Stimulated activated naive B cell treated with anti-CD40 and anti-IgM and Interleukin-4, amounts not matched to agents 10 μg/mL and 1 μg/mL and 100 μg/mL, for 72 hours (primary cell): ENCODE data around the gene TPRX1.
"Not testable (repeated sequence)": the region's sequence is repeated elsewhere in the genome, so short reads cannot be mapped to it uniquely, and the experiment has no call there.

Source experiments
- ATAC-seq, 2 donors: fragments of 150-1000 bp; cut with Tn5 transposase; replicated peaks; 2 replicates each; pipeline ENCODE4 v1.10.0; 2021; ENCODE audit warnings: moderate library complexity in 1 of 2
- DNase-seq: peaks from one replicate; pipeline ENCODE4 v3.0.0; 2021
- H3K27ac Mint-ChIP-seq: one replicate; pipeline ENCODE4 v1.8.0; 2022; ENCODE audit warnings: mild to moderate bottlenecking, mixed read lengths
- H3K27me3 Mint-ChIP-seq, 2 donors: one replicate each; pipeline ENCODE4 v1.8.0; 2022; ENCODE audit warnings: mixed read lengths in 2 of 2
- H3K36me3 Mint-ChIP-seq, 2 donors: one replicate each; pipeline ENCODE4 v1.8.0; 2022; ENCODE audit warnings: mixed read lengths in 2 of 2, mild to moderate bottlenecking in 1 of 2
- H3K4me1 Mint-ChIP-seq, 2 donors: one replicate each; pipeline ENCODE4 v1.8.0; 2022; ENCODE audit warnings: mixed read lengths in 2 of 2, mild to moderate bottlenecking in 1 of 2
- H3K4me3 Mint-ChIP-seq, 2 donors: one replicate each; pipeline ENCODE4 v1.8.0; 2022; ENCODE audit warnings: mild to moderate bottlenecking in 2 of 2, mixed read lengths in 2 of 2, moderate library complexity in 1 of 2
- H3K9me3 Mint-ChIP-seq, 2 donors: one replicate each; pipeline ENCODE4 v1.8.0; 2022; ENCODE audit warnings: mixed read lengths in 2 of 2, mild to moderate bottlenecking in 1 of 2

Gene TPRX1

DNA sequence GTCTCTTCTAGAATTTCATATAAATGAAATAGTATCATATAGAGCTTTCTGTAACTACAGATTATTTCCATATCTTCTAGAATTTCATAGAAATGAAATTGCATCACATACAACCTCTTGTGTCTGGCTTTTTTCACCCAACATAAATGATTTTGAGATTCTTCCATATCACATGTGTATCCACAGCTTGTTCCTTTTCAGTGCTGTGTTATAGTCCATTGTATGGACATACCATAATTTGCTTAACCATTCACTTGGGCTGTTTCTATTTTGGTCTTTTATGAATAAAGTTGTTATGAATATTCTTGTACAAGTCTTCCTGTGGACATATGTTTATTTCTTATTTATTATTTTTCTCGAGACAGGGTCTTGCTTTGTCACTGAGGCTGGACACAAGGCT, 11.7 kb downstream of the TPRX1 start:
- ATAC-seq = no peak
- H3K27me3 Mint-ChIP-seq = peaks cover 13 to 16% of the 10 kb centered on the region in 2 donors
- no peaks in the 10 kb centered on the region for H3K9me3 Mint-ChIP-seq
- H3K4me3 Mint-ChIP-seq = no peak overlapping the region
- H3K27ac Mint-ChIP-seq = no peak overlapping the region
- no peak for DNase-seq
- H3K36me3 Mint-ChIP-seq = no peaks in the 10 kb centered on the region
- H3K4me1 Mint-ChIP-seq = peaks cover 5 to 12% of the 10 kb centered on the region in 2 donors

DNA sequence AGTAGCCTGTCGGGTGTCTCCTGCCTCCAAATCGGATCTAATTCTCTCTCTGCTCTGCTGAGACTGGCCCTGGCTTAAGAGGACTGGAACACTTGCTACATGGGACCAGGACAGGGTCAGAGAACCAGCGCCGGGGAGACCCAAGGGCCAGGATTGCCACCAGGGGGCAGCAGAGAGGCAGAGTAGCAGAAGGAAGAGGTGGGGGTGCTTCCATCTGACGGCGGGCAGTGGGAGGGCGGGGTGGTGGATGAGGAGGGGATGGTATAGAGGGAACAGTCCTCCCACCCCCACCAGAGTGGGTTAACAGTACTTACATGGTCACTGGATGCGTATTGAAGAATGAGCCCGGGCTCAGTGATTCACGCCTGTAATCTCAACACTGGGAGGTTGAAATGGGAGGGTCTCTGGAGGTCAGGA, 13.9 kb downstream of the TPRX1 start:
- Mint-ChIP-seq H3K4me3 (no peak overlapping the region), H3K9me3 (no peaks in the 10 kb centered on the region), H3K27me3 (peaks cover 1 to 8% of the 10 kb centered on the region in 2 donors), H3K4me1 (peaks cover 5 to 12% of the 10 kb centered on the region in 2 donors), H3K27ac (no peak overlapping the region), H3K36me3 (peaks cover 0 to 3% of the 10 kb centered on the region in 2 donors)
- ATAC-seq (peak; percentile 82 to 86), DNase-seq (peak; percentile 60)

DNA sequence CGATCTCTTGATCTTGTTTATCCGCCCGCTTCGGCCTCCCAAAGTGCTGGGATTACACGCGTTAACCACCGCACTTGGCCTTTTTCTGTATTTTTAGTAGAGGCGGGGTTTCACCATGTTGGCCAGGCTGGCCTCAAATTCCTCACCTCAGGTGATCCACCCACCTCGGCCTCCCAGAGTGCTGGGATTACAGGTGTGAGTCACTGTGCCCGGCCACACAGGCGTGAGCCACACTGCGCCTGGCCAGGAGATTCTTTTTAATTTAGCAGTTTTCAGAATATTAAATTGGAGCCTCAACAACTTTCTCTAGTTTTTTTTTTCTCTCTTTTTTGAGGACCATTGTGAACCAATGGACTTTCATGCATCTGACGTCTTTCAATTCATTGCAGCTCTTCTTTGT, 14.5 kb downstream of the TPRX1 start:
- peak overlapping the region; percentile 37 for H3K27ac Mint-ChIP-seq
- ATAC-seq, H3K4me3 Mint-ChIP-seq, H3K27me3 Mint-ChIP-seq, H3K9me3 Mint-ChIP-seq, DNase-seq, H3K36me3 Mint-ChIP-seq: not testable (repeated sequence)
- peaks cover 5 to 12% of the 10 kb centered on the region in 2 donors for H3K4me1 Mint-ChIP-seq

DNA sequence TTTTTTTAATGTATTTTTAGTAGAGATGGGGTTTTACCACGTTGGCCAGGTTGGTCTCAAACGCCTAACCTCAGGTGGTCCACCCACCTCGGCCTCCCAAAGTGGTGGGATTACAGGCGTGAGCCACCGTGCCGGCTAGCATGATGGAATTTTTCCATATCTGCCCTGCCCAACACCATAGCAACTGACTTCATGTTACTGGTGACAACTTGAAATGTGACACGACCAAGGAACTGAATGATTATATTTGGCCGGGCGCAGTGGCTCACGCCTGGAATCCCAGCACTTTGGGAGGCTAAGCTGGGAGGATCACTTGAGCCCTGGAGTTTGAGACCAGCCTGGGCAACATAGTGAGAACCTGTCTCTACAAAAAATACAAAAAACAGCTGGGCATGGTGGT, 17.0 kb downstream of the TPRX1 start:
- not testable (repeated sequence) for H3K27me3 Mint-ChIP-seq, H3K4me3 Mint-ChIP-seq, H3K27ac Mint-ChIP-seq, H3K9me3 Mint-ChIP-seq, DNase-seq, ATAC-seq
- Mint-ChIP-seq H3K36me3 (peaks cover 13 to 21% of the 10 kb centered on the region in 2 donors), H3K4me1 (peaks cover 7 to 12% of the 10 kb centered on the region in 2 donors)

DNA sequence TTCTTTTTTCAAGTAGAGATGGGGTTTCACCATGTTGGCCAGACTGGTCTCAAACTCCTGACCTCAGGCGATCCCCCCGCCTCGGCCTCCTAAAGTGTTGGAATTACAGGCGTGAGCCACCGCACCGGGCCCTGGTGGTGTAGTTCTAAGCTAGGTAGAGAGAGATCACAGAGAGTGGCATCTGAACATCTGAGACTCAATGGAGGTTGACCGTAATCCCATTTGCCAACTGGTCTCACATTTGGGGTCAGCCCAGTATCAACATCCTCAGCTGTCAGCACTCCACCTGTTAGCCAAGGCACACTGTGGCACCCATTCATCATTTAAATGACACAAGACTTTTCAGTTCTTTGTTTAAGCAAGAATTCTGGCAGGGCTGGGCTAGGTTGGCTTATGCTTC, 17.8 kb downstream of the TPRX1 start:
- H3K9me3 Mint-ChIP-seq = no peaks in the 10 kb centered on the region
- peaks cover 9 to 16% of the 10 kb centered on the region in 2 donors for H3K4me1 Mint-ChIP-seq
- ATAC-seq (no peak), DNase-seq (no peak)
- peaks cover 0 to 7% of the 10 kb centered on the region in 2 donors for H3K27me3 Mint-ChIP-seq
- H3K27ac Mint-ChIP-seq = no peak overlapping the region
- H3K4me3 Mint-ChIP-seq = no peak overlapping the region
- H3K36me3 Mint-ChIP-seq = peaks cover 17 to 29% of the 10 kb centered on the region in 2 donors

DNA sequence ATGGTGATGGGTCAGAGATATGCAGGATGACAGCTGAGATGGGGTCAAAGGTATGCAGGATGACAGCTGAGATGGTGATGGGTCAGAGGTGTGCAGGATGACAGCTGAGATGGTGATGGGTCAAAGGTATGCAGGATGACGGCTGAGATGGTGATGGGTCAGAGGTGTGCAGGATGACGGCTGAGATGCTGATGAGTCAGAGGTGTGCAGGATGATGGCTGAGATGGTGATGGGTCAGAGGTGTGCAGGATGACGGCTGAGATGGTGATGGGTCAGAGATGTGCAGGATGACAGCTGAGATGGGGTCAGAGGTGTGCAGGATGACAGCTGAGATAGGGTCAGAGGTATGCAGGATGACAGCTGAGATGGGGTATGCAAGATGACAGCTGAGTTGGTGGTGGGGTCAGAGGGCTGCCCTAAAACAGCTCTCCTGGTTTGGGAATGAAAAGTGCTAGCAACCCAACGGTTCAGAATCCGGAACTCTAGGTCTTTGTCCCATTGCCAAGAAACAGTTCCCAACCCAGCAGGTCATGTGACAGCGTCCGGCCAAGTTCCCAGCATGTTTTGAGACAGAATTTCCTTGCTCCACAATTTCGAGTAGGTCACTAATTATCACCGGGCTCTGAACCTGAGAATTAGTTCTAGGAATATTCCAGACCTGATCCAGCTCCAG, 22.6 kb downstream of the TPRX1 start:
- H3K4me1 Mint-ChIP-seq = peaks cover 18 to 31% of the 10 kb centered on the region in 2 donors
- no peak for ATAC-seq
- H3K27me3 Mint-ChIP-seq = no peaks in the 10 kb centered on the region
- no peaks in the 10 kb centered on the region for H3K9me3 Mint-ChIP-seq
- no peak overlapping the region for H3K4me3 Mint-ChIP-seq
- no peak for DNase-seq
- H3K27ac Mint-ChIP-seq = no peak overlapping the region
- peaks cover 29 to 43% of the 10 kb centered on the region in 2 donors for H3K36me3 Mint-ChIP-seq

DNA sequence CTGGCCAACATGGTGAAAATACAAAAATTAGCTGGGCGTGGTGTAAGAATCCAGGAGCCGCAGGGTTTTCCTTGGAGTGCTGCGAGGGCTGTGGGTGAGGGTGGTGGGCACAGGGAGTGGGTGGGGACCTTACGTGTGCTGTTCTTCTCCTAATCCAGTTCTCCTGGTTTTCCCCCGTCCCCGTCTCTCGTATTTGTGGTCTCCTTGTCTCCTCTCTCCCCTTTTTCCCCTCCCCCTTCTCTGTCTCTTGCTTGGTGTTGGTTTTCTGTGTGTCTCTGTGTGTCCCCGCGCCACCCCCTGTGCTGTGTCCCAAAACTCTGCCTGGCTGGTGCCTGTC, 24.2 kb downstream of the TPRX1 start:
- DNase-seq (no peak), ATAC-seq (no peak)
- Mint-ChIP-seq H3K9me3 (no peaks in the 10 kb centered on the region), H3K36me3 (peaks cover 29 to 38% of the 10 kb centered on the region in 2 donors), H3K4me3 (peak overlapping the region; percentile 96 to 98), H3K4me1 (peaks cover 18 to 31% of the 10 kb centered on the region in 2 donors), H3K27ac (peak overlapping the region; percentile 99), H3K27me3 (no peaks in the 10 kb centered on the region)

DNA sequence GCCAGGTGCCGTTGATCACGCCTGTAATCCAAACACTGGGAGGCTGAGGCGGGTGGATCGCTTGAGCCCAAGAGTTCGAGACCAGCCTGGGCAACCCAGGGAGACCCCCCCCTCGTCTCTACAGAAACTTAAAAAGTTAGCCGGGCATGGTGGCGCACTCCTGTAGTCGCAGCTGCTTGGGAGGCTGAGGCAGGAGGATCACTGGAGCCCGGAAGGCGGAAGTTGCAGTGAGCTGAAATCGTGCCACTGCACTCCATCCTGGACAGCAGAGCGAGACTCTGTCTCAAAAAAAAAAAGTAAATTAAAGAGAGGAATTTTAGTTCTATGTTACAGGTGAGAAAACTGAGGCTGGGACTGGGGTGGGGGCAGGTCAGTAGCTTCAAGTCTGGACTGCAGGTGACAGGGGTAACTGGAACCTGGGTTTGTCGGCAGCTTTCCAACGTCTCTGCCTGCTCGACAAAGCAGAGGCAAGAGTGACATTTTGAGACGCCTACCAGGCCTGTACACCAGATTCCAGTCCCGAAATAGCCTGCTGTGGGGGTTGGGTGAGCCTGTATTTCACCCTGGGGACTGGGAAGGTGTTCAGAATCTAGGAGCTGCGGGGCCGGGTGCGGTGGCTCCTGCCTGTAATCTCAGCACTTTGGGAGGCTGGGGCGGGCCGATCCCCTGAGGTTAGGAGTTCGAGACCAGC, 24.7 kb downstream of the TPRX1 start:
- H3K4me3 Mint-ChIP-seq = peak overlapping the region; percentile 96 to 98
- ATAC-seq (no peak), DNase-seq (no peak)
- peak overlapping the region; percentile 99 for H3K27ac Mint-ChIP-seq
- H3K9me3 Mint-ChIP-seq = no peaks in the 10 kb centered on the region
- peaks cover 29 to 38% of the 10 kb centered on the region in 2 donors for H3K36me3 Mint-ChIP-seq
- peaks cover 18 to 31% of the 10 kb centered on the region in 2 donors for H3K4me1 Mint-ChIP-seq
- no peaks in the 10 kb centered on the region for H3K27me3 Mint-ChIP-seq

DNA sequence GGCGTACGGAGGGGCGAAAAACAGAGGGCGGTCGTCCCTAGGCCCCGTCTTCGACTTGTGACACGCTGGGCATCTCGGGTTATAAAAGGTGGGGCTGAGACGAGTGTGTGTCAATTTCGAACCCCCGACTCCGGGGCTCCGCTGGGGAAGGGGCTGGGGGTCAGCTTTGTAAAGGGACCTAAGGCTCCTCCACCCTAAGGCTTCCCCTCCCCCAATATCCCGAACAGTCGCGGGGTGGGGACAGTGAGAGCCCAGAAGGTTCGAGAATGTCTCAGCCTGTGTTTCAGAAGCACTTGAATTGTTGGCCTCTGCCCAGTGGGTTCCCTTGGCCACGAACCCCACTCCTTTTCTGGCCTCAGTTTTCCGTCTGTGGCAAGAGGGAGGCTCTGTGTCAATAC, 25.4 kb downstream of the TPRX1 start:
- Mint-ChIP-seq H3K4me3 (peak overlapping the region; percentile 96 to 98), H3K4me1 (peaks cover 16 to 31% of the 10 kb centered on the region in 2 donors), H3K27me3 (no peaks in the 10 kb centered on the region), H3K27ac (peak overlapping the region; percentile 99), H3K9me3 (no peaks in the 10 kb centered on the region), H3K36me3 (peaks cover 21 to 30% of the 10 kb centered on the region in 2 donors)
- ATAC-seq (peak; percentile 5 to 12), DNase-seq (no peak)

DNA sequence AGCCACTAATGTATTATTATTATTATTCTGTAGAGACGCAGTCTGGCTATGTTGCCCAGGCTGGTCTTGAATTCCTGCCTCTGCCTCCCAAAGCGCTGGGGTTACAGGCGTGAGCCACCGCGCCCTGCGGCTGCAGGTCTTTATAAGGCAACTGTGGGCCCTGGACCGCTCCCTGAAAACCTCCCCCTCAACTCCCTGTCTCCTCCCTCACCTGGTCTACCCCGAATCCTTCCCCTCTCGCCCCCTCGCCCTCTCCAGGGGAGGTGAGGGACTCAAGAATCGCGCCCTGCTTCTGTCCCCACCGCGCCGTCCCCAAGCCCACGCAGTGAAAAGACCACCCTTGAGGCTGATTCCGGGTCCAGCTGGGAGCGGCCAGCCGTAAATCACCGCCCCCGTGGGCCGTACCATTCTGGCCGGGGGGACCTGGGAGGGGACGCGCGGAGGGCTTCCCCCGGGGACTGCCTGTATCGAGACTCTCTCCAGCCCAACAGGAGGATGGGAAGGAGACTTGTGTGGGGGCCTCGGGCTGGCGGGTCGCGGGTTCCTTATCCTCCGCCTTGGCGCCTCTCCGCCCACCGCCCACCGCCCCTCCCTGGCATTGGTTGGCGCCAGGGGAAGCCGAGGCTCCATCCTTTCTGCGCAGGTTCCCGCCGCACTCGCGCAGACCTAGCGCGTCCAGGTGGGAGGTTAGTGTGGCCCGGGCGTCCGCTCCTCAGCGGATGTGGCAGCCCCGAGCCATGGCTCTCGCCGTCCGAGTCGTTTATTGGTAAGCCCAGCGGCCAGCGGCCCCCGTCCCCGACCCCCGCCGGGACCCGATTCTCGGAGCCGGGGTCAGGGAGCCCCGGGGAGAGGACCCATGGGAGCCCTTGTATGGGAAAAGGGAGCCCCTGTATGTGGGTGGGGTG, 26.1 kb downstream of the TPRX1 start, which contains the start of gene SELENOW:
Gene SELENOW (plus strand): TSS at position 655 of the 905 bp plus-strand sequence. CDS start 83 bp downstream, at position 738.
- H3K27ac Mint-ChIP-seq = peak within 1 kb of the TSS; percentile 99
- DNase-seq = peak; percentile 77
- peaks cover 21 to 27% of the 10 kb centered on the region in 2 donors for H3K36me3 Mint-ChIP-seq
- no peaks in the 10 kb centered on the region for H3K27me3 Mint-ChIP-seq
- peak within 1 kb of the TSS; percentile 96 to 98 for H3K4me3 Mint-ChIP-seq
- peaks cover 16 to 31% of the 10 kb centered on the region in 2 donors for H3K4me1 Mint-ChIP-seq
- ATAC-seq = peak; percentile 96 to 97
- no peaks in the 10 kb centered on the region for H3K9me3 Mint-ChIP-seq

DNA sequence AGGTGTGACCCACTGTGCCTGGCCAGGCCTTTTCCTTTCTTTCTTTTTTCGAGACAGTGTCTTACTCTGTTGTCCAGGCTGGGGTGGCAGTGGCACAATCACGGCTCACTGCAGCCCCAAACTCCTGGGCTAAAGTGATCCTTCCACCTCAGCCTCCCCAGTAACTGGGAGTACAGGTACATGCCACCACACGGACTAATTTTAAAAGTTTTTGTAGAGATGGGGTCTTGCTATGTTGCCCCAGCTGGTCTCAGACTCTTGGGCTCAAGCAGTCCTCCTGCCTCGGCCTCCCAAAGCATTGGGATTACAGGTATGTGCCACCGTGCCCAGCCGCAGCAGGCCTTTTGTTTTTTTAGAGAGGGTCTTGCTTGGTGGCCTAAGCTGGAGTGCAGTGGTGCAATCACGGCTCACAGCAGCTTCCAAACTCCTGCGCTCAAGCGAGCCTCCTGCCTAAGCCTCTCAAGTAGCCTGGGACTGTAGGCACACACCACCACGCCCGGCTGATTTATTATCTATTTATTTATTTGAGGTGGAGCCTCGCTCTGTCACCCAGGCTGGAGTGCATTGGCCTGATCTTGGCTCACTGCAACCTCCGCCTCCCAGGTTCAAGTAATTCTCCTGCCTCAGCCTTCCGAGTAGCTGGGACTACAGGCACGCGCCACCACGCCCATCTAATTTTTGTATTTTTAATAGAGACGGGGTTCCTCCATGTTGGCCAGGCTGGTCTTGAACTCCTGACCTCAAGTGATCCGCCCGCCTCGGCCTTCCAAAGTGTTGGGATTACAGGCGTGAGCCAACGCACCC, 26.9 kb downstream of the TPRX1 start:
- not testable (repeated sequence) for ATAC-seq, H3K27me3 Mint-ChIP-seq, H3K9me3 Mint-ChIP-seq, DNase-seq
- peaks cover 17 to 23% of the 10 kb centered on the region in 2 donors for H3K36me3 Mint-ChIP-seq
- peaks cover 16 to 31% of the 10 kb centered on the region in 2 donors for H3K4me1 Mint-ChIP-seq
- peak overlapping the region; percentile 99 for H3K27ac Mint-ChIP-seq
- H3K4me3 Mint-ChIP-seq = peak overlapping the region; percentile 96 to 98

DNA sequence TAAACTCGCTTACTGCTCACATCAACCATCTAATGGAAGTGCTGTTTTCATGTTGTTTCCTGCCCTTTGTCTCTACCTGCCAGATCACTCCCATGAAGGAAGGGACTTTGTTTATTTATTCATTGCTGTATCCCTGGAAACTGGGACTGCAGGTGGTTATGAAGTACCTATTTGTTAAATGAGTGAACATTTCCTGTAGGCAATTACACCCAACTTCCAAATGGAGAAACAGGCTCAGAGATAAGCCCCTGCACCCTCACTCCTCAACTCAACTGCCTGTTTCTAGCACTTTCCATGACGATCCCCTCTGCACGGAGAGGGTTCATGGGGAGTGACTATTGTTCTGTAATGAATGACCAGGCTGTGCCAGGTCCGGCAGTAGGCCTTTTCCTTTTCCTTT, 27.8 kb downstream of the TPRX1 start:
- Mint-ChIP-seq H3K4me3 (no peak overlapping the region), H3K9me3 (no peaks in the 10 kb centered on the region), H3K4me1 (peaks cover 14 to 26% of the 10 kb centered on the region in 2 donors), H3K27me3 (no peaks in the 10 kb centered on the region), H3K36me3 (peaks cover 12 to 14% of the 10 kb centered on the region in 2 donors), H3K27ac (no peak overlapping the region)
- no peak for DNase-seq
- no peak for ATAC-seq

DNA sequence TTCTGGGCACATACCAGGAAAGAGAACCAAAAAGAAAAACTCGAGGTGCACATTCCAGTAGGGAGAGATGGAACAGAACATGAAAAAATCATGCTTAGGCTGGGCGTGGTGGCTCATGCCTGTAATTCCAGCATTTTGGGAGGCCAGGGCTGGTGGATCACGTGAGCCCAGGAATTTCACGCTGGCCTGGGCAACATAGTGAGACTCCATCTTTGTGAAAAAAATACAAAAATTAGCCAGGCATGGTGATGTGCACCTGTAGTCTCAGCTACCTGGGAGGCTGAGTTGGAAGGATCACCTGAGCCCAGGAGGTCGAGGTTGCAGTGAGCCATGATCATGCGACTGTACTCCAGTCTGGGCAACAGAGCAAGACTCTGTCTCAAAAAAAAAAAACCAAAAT, 33.1 kb downstream of the TPRX1 start:
- H3K4me3 Mint-ChIP-seq, H3K4me1 Mint-ChIP-seq, DNase-seq, H3K9me3 Mint-ChIP-seq, H3K36me3 Mint-ChIP-seq, ATAC-seq, H3K27ac Mint-ChIP-seq, H3K27me3 Mint-ChIP-seq: not testable (repeated sequence)
